ENCODE data around the gene PRPF19.

Gene PRPF19

GRCh38 chr11:60905551-60906113 lies 753 bp downstream of the PRPF19 start:
- DNase-seq (ENCODE audit: low read depth, low spot score) = no peak

- DNase-seq (ENCODE audit: low read depth, low spot score) = no peak
Measured at GRCh38 chr11:60905047-60905446, 1.3 kb downstream of the PRPF19 start.

- no peak for DNase-seq (ENCODE audit: low read depth, low spot score)
Measured at GRCh38 chr11:60902625-60903024, 3.8 kb downstream of the PRPF19 start.

- DNase-seq (ENCODE audit: low read depth, low spot score) = no peak
Measured at GRCh38 chr11:60900673-60901404, 5.5 kb downstream of the PRPF19 start.

GRCh38 chr11:60899977-60900376 lies 6.4 kb downstream of the PRPF19 start:
- DNase-seq (ENCODE audit: low read depth, low spot score) = no peak

GRCh38 chr11:60899046-60899936 lies 7.1 kb downstream of the PRPF19 start:
- no peak for DNase-seq (ENCODE audit: low read depth, low spot score)

- DNase-seq (ENCODE audit: low read depth, low spot score) = no peak
Measured at GRCh38 chr11:60897496-60897895, 8.9 kb downstream of the PRPF19 start.

- no peak for DNase-seq (ENCODE audit: low read depth, low spot score)
Measured at GRCh38 chr11:60895687-60896086, 10.7 kb downstream of the PRPF19 start.

GRCh38 chr11:60891103-60891741 lies 15.2 kb downstream of the PRPF19 start:
- no peak for DNase-seq (ENCODE audit: low read depth, low spot score)

- DNase-seq (ENCODE audit: low read depth, low spot score) = no peak
Measured at GRCh38 chr11:60890696-60891095, 15.7 kb downstream of the PRPF19 start.

- no peak for DNase-seq (ENCODE audit: low read depth, low spot score)
Measured at GRCh38 chr11:60889869-60890311, 16.5 kb downstream of the PRPF19 start.

GRCh38 chr11:60887556-60887955 lies 18.8 kb downstream of the PRPF19 start:
- no peak for DNase-seq (ENCODE audit: low read depth, low spot score)

GRCh38 chr11:60880643-60881282 lies 25.6 kb downstream of the PRPF19 start:
- no peak for DNase-seq (ENCODE audit: low read depth, low spot score)

- DNase-seq (ENCODE audit: low read depth, low spot score) = no peak
Measured at GRCh38 chr11:60879971-60880588, 26.3 kb downstream of the PRPF19 start.

GRCh38 chr11:60879104-60879503 lies 27.3 kb downstream of the PRPF19 start:
- DNase-seq (ENCODE audit: low read depth, low spot score) = no peak

- no peak for DNase-seq (ENCODE audit: low read depth, low spot score)
Measured at GRCh38 chr11:60878245-60879101, 27.9 kb downstream of the PRPF19 start.

GRCh38 chr11:60876168-60876485 lies 30.3 kb downstream of the PRPF19 start:
- DNase-seq (ENCODE audit: low read depth, low spot score) = no peak

- no peak for DNase-seq (ENCODE audit: low read depth, low spot score)
Measured at GRCh38 chr11:60875366-60876167, 30.8 kb downstream of the PRPF19 start.
